HepG2 (cell line): ENCODE results near the gene MEGF10. TPM values are rescaled to one million over a fixed set of nuclear protein-coding genes. Genes with fewer than 3 reads are reported as not detected.

Experiments used
- ATAC-seq: fragments of 200-7000 bp; cut with Tn5 transposase; 3 replicates; pipeline ENCODE4 v1.9.1; 2020; ENCODE audit warnings: mild to moderate bottlenecking, moderate library complexity
- BruUV-seq: library from RNA; stranded (reverse); fragments of 400-500 nt; replicated peaks from 2 replicates; lab custom pipeline; 2021; lab: Mats Ljungman, UMichigan
- CTCF ChIA-PET: fragments of 300-600 bp; formaldehyde crosslinking; extraction: SDS; loops from one replicate; lab custom pipeline; 2021; ENCODE audit warnings: low total read pairs, inconsistent platforms, low intra/inter-chr PET ratio; lab: Yijun Ruan, JAX
- POLR2A ChIA-PET: fragments of 350-600 bp; sonication (Branson Sonifier 250); formaldehyde crosslinking; loops from one replicate; lab custom pipeline; 2020; ENCODE audit warnings: antibody characterized with exemption, inconsistent platforms; lab: Yijun Ruan, JAX
- DNase-seq: peaks from one replicate; pipeline ENCODE4 v3.0.0-alpha.2; 2015; ENCODE audit warnings: low spot score
- FAIRE-seq: peaks from 3 replicates; lab custom pipeline; 2011; peaks lifted over from hg19 to GRCh38; lab: Jason Lieb, UNC
- H2AFZ ChIP-seq: one replicate; pipeline ENCODE4 v1.6.1; 2011; ENCODE audit warnings: low read length, inconsistent platforms
- H3K27ac ChIP-seq: fragments of 300-600 bp; 3 replicates; pipeline ENCODE4 v1.8.0; 2011; ENCODE audit warnings: mixed run types, mild to moderate bottlenecking, mixed read lengths, low read length, inconsistent platforms; ENCODE audit not compliant: insufficient read depth; ENCODE audit errors: extremely low read length
- H3K27me3 ChIP-seq, 2 experiments: fragments of 200-600 bp in 1 of 2; 2 replicates in 1 of 2; 3 replicates in 1 of 2; pipeline versions ENCODE4 v1.6.0 to v1.8.0; 2011; ENCODE audit warnings: low read length in 2 of 2, mild to moderate bottlenecking in 2 of 2, moderate library complexity in 2 of 2, inconsistent platforms in 1 of 2; ENCODE audit not compliant: insufficient read depth in 2 of 2, control insufficient read depth in 1 of 2
- H3K36me3 ChIP-seq, 2 experiments: fragments of 200-600 bp in 1 of 2; replicated peaks in 1 of 2; 2 replicates in 1 of 2; 3 replicates in 1 of 2; pipeline versions ENCODE4 v1.5.1 to v1.8.0; 2011; ENCODE audit warnings: low read length in 2 of 2, inconsistent platforms in 1 of 2; ENCODE audit not compliant: insufficient read depth in 2 of 2, control insufficient read depth in 1 of 2
- H3K4me1 ChIP-seq: 2 replicates; pipeline ENCODE4 v1.5.1; 2012; ENCODE audit warnings: low read length, inconsistent platforms; ENCODE audit not compliant: insufficient read depth
- H3K4me2 ChIP-seq: 2 replicates; pipeline ENCODE4 v1.6.0; 2011; ENCODE audit warnings: low read depth, low read length, inconsistent platforms
- H3K4me3 ChIP-seq, 3 experiments: fragments of 200-600 bp in 1 of 3; sonication (generic), shearing (Covaris generic) in 1 of 3; replicated peaks in 1 of 3; 2 replicates each; pipeline ENCODE4 v1.5.1; 2011 to 2016; ENCODE audit warnings: low read length in 3 of 3, inconsistent platforms in 2 of 3, low read depth in 2 of 3, mild to moderate bottlenecking in 2 of 3, control low read depth in 1 of 3, mixed read lengths in 1 of 3; ENCODE audit not compliant: insufficient read depth in 1 of 3
- H3K79me2 ChIP-seq: one replicate; pipeline ENCODE4 v1.6.1; 2011; ENCODE audit warnings: low read length, inconsistent platforms; ENCODE audit not compliant: insufficient read depth
- H3K9ac ChIP-seq: 2 replicates; pipeline ENCODE4 v1.6.0; 2011; ENCODE audit warnings: mild to moderate bottlenecking, low read depth, low read length, inconsistent platforms; ENCODE audit not compliant: insufficient read depth
- H3K9me3 ChIP-seq: 2 replicates; pipeline ENCODE4 v1.5.1; 2012; ENCODE audit warnings: mild to moderate bottlenecking, low read length
- H4K20me1 ChIP-seq: 2 replicates; pipeline ENCODE4 v1.6.0; 2011; ENCODE audit warnings: inconsistent platforms, mild to moderate bottlenecking, low read length, moderate library complexity; ENCODE audit not compliant: insufficient read depth
- CREBL2 ChIP-seq: sonication (generic); formaldehyde crosslinking; IDR thresholded peaks from 2 replicates; pipeline ENCODE4 v1.8.1; 2023; ENCODE audit warnings: missing genetic modification reagents, mild to moderate bottlenecking, borderline replicate concordance
- FLYWCH1 ChIP-seq: sonication (generic); formaldehyde crosslinking; IDR thresholded peaks from 2 replicates; pipeline ENCODE4 v1.8.1; 2023; ENCODE audit warnings: mild to moderate bottlenecking, missing genetic modification reagents
- GLMP ChIP-seq: sonication (generic); formaldehyde crosslinking; IDR thresholded peaks from 2 replicates; pipeline ENCODE4 v1.9.0; 2021; ENCODE audit warnings: missing genetic modification reagents, mild to moderate bottlenecking, borderline replicate concordance
- MZF1 ChIP-seq: sonication (generic); formaldehyde crosslinking; IDR thresholded peaks from 2 replicates; pipeline ENCODE4 v1.8.1; 2023; ENCODE audit warnings: mild to moderate bottlenecking, missing genetic modification reagents, borderline replicate concordance
- RARA ChIP-seq: IDR thresholded peaks from 2 replicates; pipeline ENCODE4 v1.6.1; 2016; ENCODE audit warnings: missing genetic modification reagents, missing compliant biosample characterization
- RFXAP ChIP-seq: sonication (generic); formaldehyde crosslinking; IDR thresholded peaks from 2 replicates; pipeline ENCODE4 v1.4.0; 2020; ENCODE audit warnings: missing genetic modification reagents, borderline replicate concordance
- THYN1 ChIP-seq: sonication (generic); formaldehyde crosslinking; IDR thresholded peaks from 2 replicates; pipeline ENCODE4 v1.8.1; 2023; ENCODE audit warnings: low read depth, mild to moderate bottlenecking, moderate library complexity, missing genetic modification reagents, borderline replicate concordance
- ZKSCAN8 ChIP-seq: IDR thresholded peaks from 2 replicates; pipeline ENCODE4 v1.6.1; 2016; ENCODE audit warnings: borderline replicate concordance, missing genetic modification reagents, missing compliant biosample characterization
- ZNF326 ChIP-seq: sonication (generic); formaldehyde crosslinking; IDR thresholded peaks from 2 replicates; pipeline ENCODE4 v1.4.0; 2020; ENCODE audit warnings: missing genetic modification reagents, borderline replicate concordance
- ZSCAN29 ChIP-seq: sonication (generic); formaldehyde crosslinking; conservative IDR thresholded peaks from 2 replicates; pipeline ENCODE4 v1.4.0; 2020; ENCODE audit warnings: mild to moderate bottlenecking, missing genetic modification reagents
- WGBS: methylation state at CpG from one replicate; pipeline ENCODE4 v1.1.6; 2017; ENCODE audit warnings: low lambda C conversion rate; 5-methylcytosine and 5-hydroxymethylcytosine counted together
- in situ Hi-C: cut with HindIII; loops from 2 replicates; pipeline ENCODE4 v1.10.0; 2017; ENCODE audit warnings: low pct_unique_long_range_greater_than_20kb; ENCODE audit not compliant: extremely low pct_ligation_motif_present
- intact Hi-C: fragments of 100-400 bp; cut with micrococcal nuclease; formaldehyde crosslinking; loops from one replicate; pipeline ENCODE4 v1.10.0; 2022; ENCODE audit not compliant: unreplicated experiment
- polyA plus RNA-seq, 8 experiments: library from polyadenylated mRNA; depleted of rRNA in 3 of 8; stranded (reverse) in 7 of 8; unstranded in 1 of 8; fragments of >200 nt; fragmentation: Illumina TruSeq in 4 of 8; extraction: Trizol in 4 of 8; gene quantifications; 2 replicates each; pipeline versions ENCODE4 v1.2.1 to v1.2.3, GENCODE V29; 2011 to 2016; ENCODE audit warnings: low read depth in 4 of 8, missing spikeins in 1 of 8, mixed read lengths in 1 of 8; ENCODE audit not compliant: insufficient read depth in 1 of 8
- total RNA-seq, 5 experiments: library from RNA; depleted of rRNA; stranded (reverse); fragments of >200 nt; fragmentation: Illumina TruSeq; extraction: Trizol; gene quantifications; 2 replicates each; pipeline ENCODE4 v1.2.3, GENCODE V29; 2016; ENCODE audit warnings: low read depth in 1 of 5
- TF ChIP-seq, protein P1 (sequence below): sonication (generic); formaldehyde crosslinking; IDR thresholded peaks from 2 replicates; pipeline ENCODE4 v1.5.1; 2020; ENCODE audit warnings: missing genetic modification reagents, mild to moderate bottlenecking, borderline replicate concordance
- TF ChIP-seq, protein P2 (sequence below): IDR thresholded peaks from 2 replicates; pipeline ENCODE4 v1.6.1; 2016; ENCODE audit warnings: low read depth, borderline replicate concordance
- TF ChIP-seq, protein P3 (sequence below): sonication (generic); formaldehyde crosslinking; IDR thresholded peaks from 2 replicates; pipeline ENCODE4 v1.8.1; 2022; ENCODE audit warnings: low read depth, mild to moderate bottlenecking, missing genetic modification reagents

The MEGF10 gene
- total and polyA plus RNA-seq, 2 of the 13 experiments (the other 11 are each of a cell fraction or from before 2014, with no cell fraction given), result not detected

GRCh38 chr5:127423173-127423798, 132.7 kb downstream of the MEGF10 start:
- Histone ChIP-seq H3K9ac (no peak overlapping the region), H3K4me1 (no peaks in the 10 kb centered on the region), H2AFZ (no peak overlapping the region), H3K9me3 (no peaks in the 10 kb centered on the region), H3K4me3 (no peak overlapping the region), H4K20me1 (no peaks in the 10 kb centered on the region), H3K27ac (no peak overlapping the region)
- CTCF ChIA-PET, result no interaction called here
- WGBS, result 59% methylated on average over 4 of the region's 4 CpGs
- no peak for DNase-seq
- intact Hi-C loops (no loop called here), in situ Hi-C loops (no loop called here)
- no TSS peak for BruUV-seq
- TF ChIP-seq ZKSCAN8 (CRISPR knock-in tag) (no peak), ZNF326 (no peak), FLYWCH1 (CRISPR knock-in tag) (no peak), CREBL2 (no peak), THYN1 (no peak), RARA (CRISPR knock-in tag) (no peak), ZSCAN29 (CRISPR knock-in tag) (no peak), GLMP (no peak), RFXAP (CRISPR knock-in tag) (no peak), MZF1 (no peak)
- TF ChIP-seq, protein P1, sequence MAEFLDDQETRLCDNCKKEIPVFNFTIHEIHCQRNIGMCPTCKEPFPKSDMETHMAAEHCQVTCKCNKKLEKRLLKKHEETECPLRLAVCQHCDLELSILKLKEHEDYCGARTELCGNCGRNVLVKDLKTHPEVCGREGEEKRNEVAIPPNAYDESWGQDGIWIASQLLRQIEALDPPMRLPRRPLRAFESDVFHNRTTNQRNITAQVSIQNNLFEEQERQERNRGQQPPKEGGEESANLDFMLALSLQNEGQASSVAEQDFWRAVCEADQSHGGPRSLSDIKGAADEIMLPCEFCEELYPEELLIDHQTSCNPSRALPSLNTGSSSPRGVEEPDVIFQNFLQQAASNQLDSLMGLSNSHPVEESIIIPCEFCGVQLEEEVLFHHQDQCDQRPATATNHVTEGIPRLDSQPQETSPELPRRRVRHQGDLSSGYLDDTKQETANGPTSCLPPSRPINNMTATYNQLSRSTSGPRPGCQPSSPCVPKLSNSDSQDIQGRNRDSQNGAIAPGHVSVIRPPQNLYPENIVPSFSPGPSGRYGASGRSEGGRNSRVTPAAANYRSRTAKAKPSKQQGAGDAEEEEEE, result no peak
- TF ChIP-seq, protein P2, sequence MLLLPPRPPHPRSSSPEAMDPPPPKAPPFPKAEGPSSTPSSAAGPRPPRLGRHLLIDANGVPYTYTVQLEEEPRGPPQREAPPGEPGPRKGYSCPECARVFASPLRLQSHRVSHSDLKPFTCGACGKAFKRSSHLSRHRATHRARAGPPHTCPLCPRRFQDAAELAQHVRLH (CRISPR knock-in tag), result no peak
- TF ChIP-seq, protein P3, sequence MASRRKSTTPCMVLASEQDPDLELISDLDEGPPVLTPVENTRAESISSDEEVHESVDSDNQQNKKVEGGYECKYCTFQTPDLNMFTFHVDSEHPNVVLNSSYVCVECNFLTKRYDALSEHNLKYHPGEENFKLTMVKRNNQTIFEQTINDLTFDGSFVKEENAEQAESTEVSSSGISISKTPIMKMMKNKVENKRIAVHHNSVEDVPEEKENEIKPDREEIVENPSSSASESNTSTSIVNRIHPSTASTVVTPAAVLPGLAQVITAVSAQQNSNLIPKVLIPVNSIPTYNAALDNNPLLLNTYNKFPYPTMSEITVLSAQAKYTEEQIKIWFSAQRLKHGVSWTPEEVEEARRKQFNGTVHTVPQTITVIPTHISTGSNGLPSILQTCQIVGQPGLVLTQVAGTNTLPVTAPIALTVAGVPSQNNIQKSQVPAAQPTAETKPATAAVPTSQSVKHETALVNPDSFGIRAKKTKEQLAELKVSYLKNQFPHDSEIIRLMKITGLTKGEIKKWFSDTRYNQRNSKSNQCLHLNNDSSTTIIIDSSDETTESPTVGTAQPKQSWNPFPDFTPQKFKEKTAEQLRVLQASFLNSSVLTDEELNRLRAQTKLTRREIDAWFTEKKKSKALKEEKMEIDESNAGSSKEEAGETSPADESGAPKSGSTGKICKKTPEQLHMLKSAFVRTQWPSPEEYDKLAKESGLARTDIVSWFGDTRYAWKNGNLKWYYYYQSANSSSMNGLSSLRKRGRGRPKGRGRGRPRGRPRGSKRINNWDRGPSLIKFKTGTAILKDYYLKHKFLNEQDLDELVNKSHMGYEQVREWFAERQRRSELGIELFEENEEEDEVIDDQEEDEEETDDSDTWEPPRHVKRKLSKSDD, result no peak
- TF ChIP-seq, all 625 proteins: peak for 0
- POLR2A ChIA-PET, result no interaction called here
- FAIRE-seq (no peak), ATAC-seq (no peak)
- Histone ChIP-seq H3K27me3 (no peaks in the 10 kb centered on the region), H3K79me2 (no peaks in the 10 kb centered on the region), H3K4me2 (no peak overlapping the region), H3K36me3 (no peaks in the 10 kb centered on the region)
